Esophagus muscularis mucosa (tissue), 4 donors: ENCODE results near the gene KAZN.

Experiments used
- CTCF ChIP-seq, 3 experiments: fragments of 200-600 bp in 2 of 3; fragments of 450-650 bp in 1 of 3; sonication (generic) in 2 of 3; IDR thresholded peaks; one replicate each; pipeline ENCODE4 v1.5.1; 2017 to 2019; ENCODE audit warnings: antibody characterized with exemption in 3 of 3, mild to moderate bottlenecking in 2 of 3, moderate library complexity in 1 of 3
- EP300 ChIP-seq: sonication (generic); formaldehyde crosslinking; IDR thresholded peaks from one replicate; pipeline ENCODE4 v1.6.1; 2017; ENCODE audit warnings: antibody characterized with exemption
- POLR2A ChIP-seq: fragments of 450-650 bp; IDR thresholded peaks from one replicate; pipeline ENCODE4 v1.6.1; 2017; ENCODE audit warnings: antibody characterized with exemption, moderate library complexity, mild to moderate bottlenecking, low read depth
- POLR2AphosphoS5 ChIP-seq, 2 donors: sonication (generic); formaldehyde crosslinking; IDR thresholded peaks; one replicate each; pipeline ENCODE4 v1.6.1; 2017; ENCODE audit warnings: antibody characterized with exemption in 2 of 2

- no peak for TF ChIP-seq CTCF (IDR thresholded peaks at IDR 0.05)
- TF ChIP-seq POLR2A, result no peak
- no peak for TF ChIP-seq POLR2AphosphoS5 (IDR thresholded peaks at IDR 0.05)
- no peak for TF ChIP-seq EP300
These were observed 330.5 kb downstream of the KAZN start for GRCh38 chr1:14928886-14929546.
